Right renal pelvis (tissue), 4 donors: ENCODE results near the gene STIL. TPM values are rescaled to one million over a fixed set of nuclear protein-coding genes. Genes with fewer than 3 reads are reported as not detected.

Experiments
- DNase-seq, 4 donors: peaks; one replicate each; pipeline ENCODE4 v3.0.0-alpha.2; 2013; ENCODE audit warnings: low read depth in 4 of 4, low spot score in 3 of 4, missing footprints in 1 of 4
- polyA plus RNA-seq, 4 donors: library from polyadenylated mRNA; unstranded; fragments of 120-200 nt; gene quantifications; one replicate each; pipeline ENCODE4 v1.2.1, GENCODE V29; 2013; ENCODE audit not compliant: insufficient read length in 4 of 4

STIL gene
- polyA plus RNA-seq, 4 donors = 7.9 to 9.2 (median 8.9) TPM

DNA sequence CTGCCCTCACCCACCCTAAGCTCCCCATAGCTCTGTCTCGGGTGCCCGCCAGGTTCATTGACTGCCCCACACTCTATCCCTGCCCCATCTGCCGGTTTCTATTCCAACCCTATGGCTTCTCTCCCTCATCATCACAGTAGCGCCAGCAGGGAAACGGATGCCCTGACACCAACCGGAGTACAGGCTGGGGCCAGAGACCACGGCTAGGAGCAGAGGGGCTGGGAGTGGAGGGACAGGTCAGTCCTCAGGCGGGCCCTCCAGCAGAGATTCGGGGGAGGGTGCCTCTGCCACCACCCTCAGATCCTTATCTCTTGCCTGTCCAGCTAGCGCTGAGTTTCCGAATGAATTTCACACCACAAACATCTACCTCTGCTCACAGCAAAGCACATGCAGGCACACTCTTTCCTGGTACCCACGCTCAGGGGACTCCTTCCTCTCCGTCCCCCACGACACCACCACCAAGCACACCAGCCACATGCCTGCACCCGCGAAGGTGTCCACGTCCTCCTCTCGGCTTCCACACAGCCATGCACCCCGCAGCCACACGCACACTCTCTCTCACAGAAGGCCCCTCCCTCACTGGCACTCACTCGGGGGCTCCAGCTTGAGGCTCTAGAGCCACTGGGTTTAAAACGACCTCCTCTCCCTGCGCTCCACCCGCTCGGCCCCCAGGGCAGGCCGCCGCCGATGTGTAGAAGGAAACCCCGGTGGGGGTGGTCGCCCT is 89.1 kb downstream of the STIL start:
- no peak for DNase-seq

DNA sequence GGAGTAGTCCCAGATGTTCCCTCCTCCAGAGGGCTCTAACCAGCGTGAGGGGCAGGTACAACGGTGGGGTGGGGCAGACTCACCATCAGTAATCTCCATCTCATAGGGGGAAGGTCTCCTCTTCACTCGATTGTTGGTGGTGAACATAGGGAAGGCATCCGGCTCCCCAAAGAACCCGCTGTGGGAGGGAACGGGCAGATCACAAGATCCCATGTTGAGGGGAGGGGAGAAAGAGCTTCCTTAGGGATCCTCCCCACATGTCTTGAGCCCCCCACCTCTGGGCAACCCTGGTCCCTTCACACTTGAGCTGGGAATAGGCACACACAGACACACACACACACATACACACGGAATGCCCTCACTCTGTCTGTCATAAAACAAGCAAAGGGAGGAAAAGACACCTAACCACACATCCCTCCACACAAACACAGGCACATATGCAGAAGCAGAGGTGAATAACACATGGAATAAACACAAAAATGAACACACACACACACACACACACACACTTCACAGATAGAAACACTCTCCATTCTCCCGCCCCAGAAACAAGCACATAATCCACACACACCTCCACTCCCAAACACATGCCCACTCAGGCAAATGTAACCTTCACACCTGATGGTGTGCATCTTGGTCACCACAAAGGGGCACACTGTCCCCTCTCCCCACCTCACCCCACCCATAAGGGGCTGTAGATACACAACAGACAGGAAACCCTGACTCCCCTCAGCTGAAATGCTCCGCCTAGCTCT is 89.8 kb downstream of the STIL start:
- no peak for DNase-seq

DNA sequence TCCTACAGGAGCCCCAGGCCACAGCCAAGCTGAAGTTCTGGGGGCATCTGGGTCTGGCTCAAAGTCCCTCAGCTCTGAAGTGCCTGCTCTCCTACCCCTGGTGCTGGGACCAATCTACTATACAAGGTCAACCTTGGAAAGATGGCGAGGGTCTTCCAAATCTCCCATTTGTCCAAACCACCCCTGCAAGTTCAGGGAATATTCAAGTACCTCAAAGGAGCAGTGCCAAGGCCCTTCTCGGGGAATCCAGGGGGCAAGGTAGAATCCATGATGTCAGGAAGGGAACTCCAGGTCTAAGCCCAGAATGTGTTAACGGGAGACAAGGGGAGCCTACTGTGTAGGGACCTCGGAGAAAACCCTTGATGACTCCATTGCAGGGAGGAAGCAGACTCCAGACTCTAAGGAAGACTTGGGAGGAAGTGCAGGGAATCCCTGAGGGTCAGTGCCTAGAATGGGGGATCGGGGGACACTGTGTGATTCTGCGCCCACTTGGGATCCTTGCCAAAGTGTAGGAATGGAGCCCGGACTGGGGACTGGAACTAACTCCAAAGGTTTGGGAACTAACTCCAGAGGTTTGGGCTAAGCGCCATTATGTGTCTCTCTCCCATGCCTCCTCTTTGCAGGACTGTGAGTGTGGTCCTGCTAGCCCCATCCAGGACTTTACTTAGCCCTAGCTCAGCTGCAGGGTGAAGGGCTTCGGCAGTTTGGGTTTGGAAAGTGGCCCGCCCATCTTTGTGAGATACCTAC is 90.6 kb downstream of the STIL start:
- DNase-seq = no peak

DNA sequence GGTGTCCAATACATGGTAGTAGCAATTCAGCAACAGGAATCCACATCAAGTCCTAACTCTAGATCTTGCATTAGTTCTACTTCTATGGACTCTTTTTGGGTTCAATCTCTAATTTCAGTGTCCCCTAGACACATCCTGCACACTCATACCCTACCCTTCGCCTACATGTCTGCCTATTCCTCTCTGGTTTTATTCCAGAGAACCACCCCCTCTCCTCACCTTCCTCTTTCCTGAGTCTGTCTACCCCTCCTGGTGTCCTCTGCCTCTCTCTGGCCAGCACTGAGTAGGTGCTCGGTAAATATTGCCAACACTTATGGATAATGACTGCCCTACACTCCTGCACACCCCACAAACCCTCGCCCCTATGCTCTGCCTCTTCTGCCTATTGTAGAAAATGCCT is 91.5 kb downstream of the STIL start:
- no peak for DNase-seq

DNA sequence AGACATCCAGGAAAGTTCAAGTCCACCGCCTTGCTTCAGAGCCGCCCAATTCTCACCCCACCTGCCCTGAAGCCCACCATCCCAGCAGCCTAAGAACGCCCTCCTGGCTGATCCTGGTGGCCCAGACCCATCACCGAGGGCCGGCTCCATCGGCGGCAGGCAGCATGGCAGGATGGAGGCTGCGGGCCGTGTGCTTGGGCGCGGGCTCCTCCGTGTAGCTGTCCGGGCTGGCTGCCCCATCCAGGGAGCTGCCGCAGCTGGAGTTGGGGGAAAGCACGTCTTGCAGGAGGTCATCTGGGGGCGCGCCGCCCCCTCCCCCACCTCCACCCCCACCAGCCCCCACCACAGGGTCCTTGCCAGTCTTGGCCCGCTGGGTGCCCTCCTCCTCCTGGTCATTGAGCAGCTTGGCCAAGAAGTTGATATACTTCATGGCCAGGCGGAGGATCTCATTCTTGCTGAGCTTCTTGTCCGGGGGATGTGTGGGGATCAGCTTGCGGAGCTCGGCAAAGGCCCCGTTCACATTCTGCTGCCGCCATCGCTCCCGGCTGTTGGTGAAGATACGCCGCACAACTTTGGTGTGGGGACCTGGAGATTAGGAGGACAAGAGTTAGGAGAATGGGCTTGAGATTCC is 94.2 kb downstream of the STIL start:
- no peak for DNase-seq

DNA sequence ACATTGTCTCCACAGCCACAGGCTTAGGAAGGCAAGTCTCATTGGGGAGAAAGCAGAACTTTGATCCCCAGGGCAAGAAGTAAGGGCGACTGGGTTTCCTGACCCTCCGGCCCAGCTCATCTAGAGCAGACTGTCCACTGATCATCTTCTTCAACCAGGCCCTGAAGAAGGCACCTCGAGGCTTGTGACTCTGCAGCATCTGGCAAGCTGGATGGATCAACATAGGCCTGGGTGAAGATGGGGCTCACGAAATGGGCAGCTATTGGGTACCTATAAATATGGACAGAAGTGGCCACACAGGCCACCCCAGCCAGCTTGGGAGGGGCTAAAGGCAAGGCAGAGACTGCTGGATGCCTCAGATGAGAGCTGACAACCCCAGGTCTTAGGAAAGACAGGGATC is 94.9 kb downstream of the STIL start:
- DNase-seq = no peak

DNA sequence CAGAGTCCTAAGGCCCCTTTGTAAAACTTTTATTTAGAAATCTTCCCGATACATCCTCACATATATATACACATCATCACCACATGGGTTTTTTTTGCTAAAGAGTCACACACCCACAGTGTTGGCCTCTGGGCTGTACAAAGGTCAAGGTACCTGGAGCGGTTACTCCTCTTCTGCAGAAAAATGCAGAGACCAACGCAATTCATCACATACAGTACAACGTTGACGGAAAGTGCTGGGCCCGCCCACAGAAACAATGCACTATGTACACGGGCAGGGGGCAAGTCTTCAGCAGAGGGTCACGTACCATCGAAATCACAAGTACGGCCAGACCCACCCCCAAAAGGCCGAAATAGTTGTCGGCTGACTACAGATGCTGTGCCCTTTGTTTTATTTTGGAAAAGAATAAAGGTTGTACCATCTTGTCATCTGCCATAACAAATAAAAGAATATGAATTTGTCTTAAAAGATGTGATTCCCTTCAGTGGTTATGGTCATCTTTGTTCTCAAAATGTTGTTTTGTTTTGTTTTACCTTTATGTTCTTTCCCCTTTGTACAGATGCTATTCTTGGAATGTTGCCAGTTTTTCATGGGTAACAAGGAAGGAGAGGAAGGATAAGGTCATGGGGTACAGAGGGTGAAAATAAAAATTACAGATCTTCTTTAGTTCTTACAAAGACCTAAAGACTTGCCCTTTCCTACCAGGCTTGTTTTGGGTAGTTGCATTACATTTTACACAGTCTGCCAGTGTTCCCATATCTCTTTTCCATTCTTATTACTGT is 97.5 kb downstream of the STIL start:
- DNase-seq = no peak

DNA sequence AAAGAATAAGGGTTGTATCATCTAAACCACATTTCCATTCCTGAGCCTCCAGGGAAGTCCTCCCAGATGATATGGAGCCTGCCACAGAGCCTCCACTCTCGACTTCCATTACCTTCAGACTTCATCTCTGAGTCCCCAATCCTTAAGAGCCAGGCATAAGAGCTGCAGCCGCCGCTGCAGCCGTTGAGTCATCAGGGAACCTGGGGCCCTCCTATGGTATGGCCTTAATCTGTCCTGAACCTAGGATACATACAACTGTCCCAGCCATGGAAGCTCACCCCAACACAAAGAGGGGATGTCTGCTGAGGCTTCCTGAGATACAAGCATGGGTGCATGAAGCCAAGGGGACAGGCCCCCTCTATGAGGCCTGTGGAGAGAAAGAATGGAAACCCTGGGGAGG is 98.2 kb downstream of the STIL start:
- DNase-seq = no peak

DNA sequence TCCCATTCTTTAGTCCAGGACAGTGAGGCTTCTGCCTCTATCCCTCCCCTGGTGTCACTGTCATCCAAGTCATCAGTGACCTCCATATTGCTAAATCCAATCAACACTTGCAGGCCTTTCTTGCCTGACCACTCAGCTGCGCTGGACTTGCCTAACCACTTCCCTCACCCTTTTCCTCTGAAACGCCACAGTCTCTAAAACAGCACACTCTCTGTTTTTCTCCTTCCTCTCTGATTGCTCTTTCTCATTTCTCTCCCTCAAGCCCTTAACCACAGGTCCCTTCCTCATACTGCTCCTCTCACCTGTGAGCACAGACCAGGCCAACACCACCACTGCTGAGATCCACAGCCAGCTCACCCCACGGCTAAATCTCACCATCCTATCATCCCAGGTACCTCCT is 99.4 kb downstream of the STIL start:
- no peak for DNase-seq

DNA sequence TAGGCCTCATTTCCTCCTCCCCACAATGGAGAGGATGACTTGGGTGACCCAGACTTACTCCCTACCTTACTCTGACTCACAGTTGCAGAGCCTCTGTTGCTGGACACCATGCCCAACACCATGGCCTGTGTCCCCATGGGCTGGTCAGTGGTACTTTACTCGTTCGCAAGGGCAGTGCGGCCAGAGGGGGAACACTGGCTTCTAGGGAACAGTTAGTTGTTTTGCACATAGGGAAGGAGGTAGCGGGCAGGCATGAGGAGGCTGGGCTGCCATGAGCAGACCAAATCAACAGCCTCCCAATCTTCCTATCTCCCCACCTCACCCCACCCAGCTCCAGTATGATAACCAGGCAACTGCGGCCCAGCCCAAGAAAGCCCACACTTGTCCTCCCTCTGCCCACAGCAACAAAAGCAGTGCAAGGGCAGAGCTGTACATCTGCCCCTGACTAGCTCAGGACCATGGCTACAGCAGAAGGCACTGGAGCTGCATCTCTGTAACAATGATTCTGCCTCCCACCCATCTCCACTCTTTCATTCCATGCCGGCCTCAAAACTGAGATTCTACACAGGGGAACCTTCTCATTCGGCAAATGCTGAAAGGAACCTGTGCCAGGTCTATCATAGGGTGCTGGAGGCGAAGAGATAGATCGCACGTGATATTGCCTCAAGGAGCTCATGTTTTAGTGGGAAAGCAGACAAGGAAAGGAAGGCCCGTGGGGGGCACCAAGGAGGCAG is 100.5 kb downstream of the STIL start:
- DNase-seq = no peak

DNA sequence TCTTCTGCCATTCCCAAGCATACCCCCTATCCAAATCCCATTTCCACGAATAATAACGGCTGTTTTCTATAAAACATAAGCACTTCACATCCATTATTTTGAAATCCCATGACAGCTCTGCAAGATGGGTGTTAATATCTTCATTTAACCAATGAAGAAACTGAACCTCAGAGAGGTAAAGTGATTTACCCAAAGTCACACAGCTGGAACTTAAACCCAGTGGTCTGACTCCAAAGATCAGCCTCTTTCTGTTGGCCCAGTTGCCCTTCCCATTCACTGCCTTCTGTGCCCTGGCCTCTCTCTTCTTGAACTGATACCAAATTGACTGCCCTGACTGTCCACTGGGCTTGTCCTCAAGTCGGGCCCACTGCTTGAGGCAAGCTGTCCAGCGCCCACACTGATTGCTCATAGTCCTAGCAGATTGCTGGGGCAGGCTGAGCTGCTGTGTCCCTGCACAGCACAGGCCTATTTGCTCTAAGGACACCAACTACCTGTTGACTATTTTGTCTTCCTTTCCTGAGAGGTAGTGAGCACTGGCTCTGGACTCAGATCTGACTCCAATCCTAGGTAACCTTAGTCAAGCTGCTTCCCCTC is 101.2 kb downstream of the STIL start:
- DNase-seq = no peak

DNA sequence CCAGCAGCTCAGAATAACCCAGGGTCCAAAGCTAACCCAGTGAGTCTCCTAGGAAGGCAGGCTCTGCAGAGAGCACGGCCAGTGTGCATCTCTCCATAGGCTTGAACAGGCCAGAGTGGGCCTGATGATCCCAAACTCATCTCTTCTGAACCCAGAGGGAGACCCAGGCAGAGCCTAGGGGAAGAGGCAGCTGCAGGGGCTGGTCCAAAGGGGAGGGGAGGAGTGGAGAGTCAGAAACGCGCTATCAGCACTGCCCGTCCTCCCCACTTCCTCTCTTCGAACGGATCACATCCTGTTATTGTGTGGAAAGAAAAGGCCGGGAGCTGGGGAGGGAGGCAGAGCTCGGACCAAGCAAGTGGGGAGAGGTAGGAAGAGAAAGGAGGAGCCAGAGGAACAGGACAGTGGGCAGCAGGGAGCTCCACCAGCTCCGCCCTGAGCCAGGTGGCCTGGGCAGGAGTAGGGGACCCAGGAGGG is 102.1 kb downstream of the STIL start:
- DNase-seq = no peak

DNA sequence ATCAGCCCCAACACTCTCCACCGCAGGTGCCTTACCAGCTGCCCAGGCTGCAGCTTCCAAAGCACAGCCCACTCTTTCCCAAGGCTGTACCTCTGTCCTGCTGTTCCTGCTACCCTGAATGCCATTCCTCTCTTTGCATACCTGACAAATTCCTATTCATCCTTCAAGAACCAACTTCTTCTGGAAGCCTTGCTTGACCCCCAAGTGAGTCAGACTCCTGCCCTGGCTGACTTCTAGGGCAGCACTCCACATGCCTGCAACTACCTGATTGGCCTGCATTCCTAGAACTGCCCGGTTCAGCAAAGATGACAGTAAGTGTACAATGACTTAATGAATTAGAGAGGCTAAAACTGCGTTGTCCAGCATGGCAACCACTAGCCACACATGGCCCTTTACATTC is 103.3 kb downstream of the STIL start:
- no peak for DNase-seq

DNA sequence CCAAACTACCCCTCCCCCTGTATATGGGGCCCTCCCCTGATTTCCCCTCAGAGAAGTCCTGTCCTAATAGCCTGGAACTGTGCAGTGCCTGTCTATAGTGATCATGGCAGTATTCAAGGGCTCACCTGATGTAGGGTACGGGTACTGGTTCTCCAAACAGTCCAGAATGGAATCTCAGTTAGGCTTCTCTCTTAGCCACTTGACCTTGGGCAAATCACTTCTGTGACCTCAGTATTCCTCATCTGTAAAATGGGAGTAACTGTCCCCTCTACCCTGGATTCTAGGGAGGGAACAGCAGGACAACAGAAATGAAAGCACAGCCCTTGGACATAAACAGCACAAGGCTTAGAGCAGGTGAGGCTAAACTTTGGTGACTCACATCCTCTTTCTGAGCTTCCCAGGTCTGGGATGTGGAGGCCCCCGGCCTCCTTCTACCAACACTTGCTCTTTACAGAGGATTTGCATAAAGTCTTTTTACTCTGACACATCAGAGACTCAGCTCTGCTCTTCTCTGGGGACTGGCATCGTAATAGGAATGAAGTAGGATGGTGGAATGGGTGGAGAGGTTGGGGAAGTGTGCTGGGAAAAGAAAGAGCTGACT is 104.1 kb downstream of the STIL start:
- DNase-seq = no peak

DNA sequence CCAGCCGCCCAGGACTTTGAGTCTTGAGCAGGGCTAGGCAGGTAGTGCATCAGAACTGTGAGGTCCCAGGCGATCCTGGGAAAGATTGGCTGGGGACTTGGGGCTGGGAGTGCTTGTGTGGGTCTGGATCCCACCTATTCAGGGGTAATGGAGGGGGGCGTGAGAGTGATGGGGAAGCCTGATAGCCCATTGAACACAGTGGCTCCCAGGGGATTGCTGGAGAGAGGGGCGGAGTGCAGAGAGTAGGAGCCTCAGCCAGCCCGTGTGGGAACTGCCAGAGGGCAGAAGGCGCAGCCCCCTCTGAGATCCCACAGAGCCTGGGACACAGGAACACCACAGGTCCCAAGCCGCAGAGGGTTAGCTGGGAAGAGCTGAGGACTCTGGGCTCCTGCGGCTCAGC is 104.9 kb downstream of the STIL start:
- DNase-seq = no peak

DNA sequence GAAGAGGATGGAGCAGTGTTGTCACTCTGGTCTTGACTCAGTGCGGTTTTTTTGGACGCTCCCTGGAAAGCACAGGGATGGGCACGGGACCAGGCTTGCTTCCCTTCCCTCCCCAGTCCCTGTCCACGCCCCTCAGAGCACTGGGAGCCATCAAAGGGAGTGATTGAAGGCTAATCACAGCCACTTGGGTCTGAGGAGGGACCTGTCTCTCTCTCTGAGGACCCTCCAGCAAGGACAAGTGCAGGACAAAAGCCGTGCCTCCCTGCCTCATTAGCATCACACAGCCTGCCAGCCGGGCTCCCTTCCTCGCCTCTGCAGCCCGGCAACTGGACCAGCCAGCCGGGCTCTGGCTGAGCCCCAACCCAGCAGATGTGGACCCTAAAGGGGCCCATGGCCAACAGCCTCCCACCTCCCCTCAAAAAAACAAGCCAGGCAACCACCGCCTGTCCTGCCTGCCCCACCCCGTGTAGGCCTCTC is 105.5 kb downstream of the STIL start:
- DNase-seq = no peak

DNA sequence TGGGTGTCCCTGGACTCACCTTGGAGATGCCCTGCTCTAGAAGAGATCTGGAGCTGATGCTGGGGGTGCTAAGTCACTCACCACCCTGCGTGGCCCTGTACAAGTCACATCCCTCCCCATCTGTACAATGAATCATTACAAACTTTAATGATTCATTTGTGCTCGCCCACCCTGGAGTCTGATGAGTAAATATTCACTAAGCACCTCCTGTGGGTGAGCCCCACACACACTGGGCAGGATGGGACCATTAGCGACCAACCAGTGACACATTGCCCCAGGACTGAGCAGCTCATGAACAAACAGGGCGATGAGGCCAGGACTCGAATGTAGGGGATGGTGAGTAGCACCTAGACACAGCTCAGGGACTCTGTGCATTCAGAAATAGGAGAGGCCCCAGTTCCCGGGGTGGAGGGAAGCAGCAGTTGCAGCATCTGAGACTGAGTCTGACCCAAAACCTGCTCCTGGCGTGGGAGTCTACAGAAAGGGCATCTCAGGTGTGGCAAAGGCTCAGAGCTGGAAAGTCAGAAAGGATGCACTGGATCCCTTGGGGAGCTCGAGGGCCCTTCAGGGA is 106.1 kb downstream of the STIL start:
- DNase-seq = no peak

DNA sequence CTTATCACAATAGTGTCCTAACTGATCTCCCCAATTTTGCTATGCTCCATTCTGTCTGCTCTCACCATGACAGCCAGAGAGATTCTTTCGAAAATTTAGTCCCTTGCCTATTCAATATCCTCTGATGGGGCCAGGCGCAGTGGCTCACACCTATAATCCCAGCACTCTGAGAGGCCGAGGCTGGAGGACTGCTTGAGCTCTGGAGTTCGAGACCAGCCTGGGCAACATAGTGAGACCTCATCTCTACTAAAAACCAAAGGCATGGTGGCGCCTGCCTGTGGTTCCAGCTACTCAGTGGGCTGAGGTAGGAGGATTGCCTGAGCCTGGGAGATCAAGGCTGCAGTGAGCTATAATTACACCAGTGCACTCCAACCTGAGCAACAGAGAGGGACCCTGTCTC is 108.0 kb downstream of the STIL start:
- DNase-seq = no peak
